NB4 (cell line): ENCODE data around the gene PYURF.

Source experiments
- DNase-seq: peaks from one replicate; pipeline ENCODE4 v3.0.0; 2010; ENCODE audit warnings: low read depth
- H3K4me3 ChIP-seq: one replicate; pipeline ENCODE4 v1.5.1; 2011; ENCODE audit warnings: mild to moderate bottlenecking, low read depth, low read length, moderate library complexity
- CTCF ChIP-seq: IDR thresholded peaks from one replicate; pipeline ENCODE4 v1.5.1; 2012; ENCODE audit warnings: low read depth, low read length
- MAX ChIP-seq: IDR thresholded peaks from 2 replicates; pipeline ENCODE4 v1.6.1; 2011; ENCODE audit warnings: low read depth, low read length
- MYC ChIP-seq: IDR thresholded peaks from 2 replicates; pipeline ENCODE4 v1.6.1; 2011; ENCODE audit warnings: low read depth, low read length
- POLR2A ChIP-seq: IDR thresholded peaks from 2 replicates; pipeline ENCODE4 v1.6.1; 2011; ENCODE audit warnings: mild to moderate bottlenecking; ENCODE audit not compliant: insufficient read length; ENCODE audit errors: extremely low read depth

The PYURF gene

GRCh38 chr4:88533937-88534750 lies 10.6 kb upstream of the PYURF start:
- no peak overlapping the region for H3K4me3 ChIP-seq
- TF ChIP-seq POLR2A (no peak), CTCF (no peak), MAX (no peak), MYC (no peak)
- no peak for DNase-seq

- no peak for DNase-seq
- TF ChIP-seq MYC (no peak), MAX (no peak), POLR2A (no peak), CTCF (no peak)
- no peak overlapping the region for H3K4me3 ChIP-seq
These were observed 9.7 kb upstream of the PYURF start for GRCh38 chr4:88533088-88533790.

GRCh38 chr4:88531549-88531948 lies 8.0 kb upstream of the PYURF start:
- DNase-seq: no peak
- no peak overlapping the region for H3K4me3 ChIP-seq
- no peak for TF ChIP-seq POLR2A
- TF ChIP-seq MAX: no peak
- TF ChIP-seq MYC: no peak
- TF ChIP-seq CTCF: no peak

GRCh38 chr4:88528861-88529260 lies 5.3 kb upstream of the PYURF start:
- no peak for TF ChIP-seq POLR2A
- no peak for TF ChIP-seq CTCF
- TF ChIP-seq MYC: no peak
- no peak for TF ChIP-seq MAX
- no peak overlapping the region for H3K4me3 ChIP-seq
- DNase-seq: no peak

GRCh38 chr4:88527787-88528186 lies 4.2 kb upstream of the PYURF start:
- DNase-seq: no peak
- TF ChIP-seq MYC (no peak), CTCF (no peak), POLR2A (no peak), MAX (no peak)
- no peak overlapping the region for H3K4me3 ChIP-seq
